NT2/D1 (cell line): ENCODE results near the gene OR2V1.

Experiments
- DNase-seq: peaks from one replicate; pipeline ENCODE4 v3.0.0-alpha.2; 2011; ENCODE audit warnings: low read depth, low spot score
- H3K27me3 ChIP-seq: 2 replicates; pipeline ENCODE4 v1.6.0; 2011; ENCODE audit warnings: mild to moderate bottlenecking; ENCODE audit not compliant: insufficient read length, insufficient read depth
- H3K36me3 ChIP-seq: 2 replicates; pipeline ENCODE4 v1.6.1; 2011; ENCODE audit warnings: mild to moderate bottlenecking, low read length, mixed read lengths; ENCODE audit not compliant: insufficient read depth, insufficient read length
- H3K4me1 ChIP-seq: 2 replicates; pipeline ENCODE4 v1.5.1; 2011; ENCODE audit not compliant: insufficient read depth, insufficient read length
- H3K4me3 ChIP-seq: 2 replicates; pipeline ENCODE4 v1.5.1; 2011; ENCODE audit warnings: low read depth; ENCODE audit not compliant: insufficient read length
- H3K9ac ChIP-seq: 2 replicates; pipeline ENCODE4 v1.6.0; 2011; ENCODE audit warnings: low read depth; ENCODE audit not compliant: insufficient read length
- H3K9me3 ChIP-seq: 2 replicates; pipeline ENCODE4 v1.5.1; 2011; ENCODE audit warnings: mild to moderate bottlenecking, low read length; ENCODE audit not compliant: insufficient read depth
- SUZ12 ChIP-seq: IDR thresholded peaks from 2 replicates; pipeline ENCODE4 v1.6.1; 2011; ENCODE audit not compliant: insufficient read length, insufficient read depth; ENCODE audit errors: extremely low read depth
- YY1 ChIP-seq: IDR thresholded peaks from 2 replicates; pipeline ENCODE4 v1.6.1; 2011; ENCODE audit not compliant: insufficient read length, insufficient read depth
- ZNF274 ChIP-seq: IDR thresholded peaks from 2 replicates; pipeline ENCODE4 v1.6.1; 2011; ENCODE audit warnings: mild to moderate bottlenecking, low read depth, low read length

The OR2V1 gene

DNA sequence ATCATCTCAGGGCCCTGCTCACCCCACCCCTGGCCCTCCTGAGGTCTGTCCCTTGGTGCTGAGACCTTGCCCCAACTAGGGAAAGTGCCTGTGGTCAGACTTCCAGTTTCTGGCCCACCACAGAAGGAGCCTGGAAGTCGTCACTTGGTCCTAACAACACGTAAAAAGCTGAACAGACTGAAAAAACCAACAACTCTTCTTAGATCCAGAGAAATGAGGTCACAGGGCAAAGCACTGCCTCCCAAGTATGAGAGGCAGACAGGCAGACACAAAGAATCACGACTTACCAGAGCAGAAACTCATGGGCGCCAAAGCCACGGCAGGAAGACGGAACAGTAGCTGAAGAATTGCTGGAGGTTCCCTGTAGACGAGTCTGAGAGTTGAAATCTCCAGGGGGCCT is 38.5 kb downstream of the OR2V1 start:
- Histone ChIP-seq H3K4me3 (no peak overlapping the region), H3K9me3 (no peaks in the 10 kb centered on the region), H3K27me3 (no peaks in the 10 kb centered on the region), H3K36me3 (no peaks in the 10 kb centered on the region), H3K4me1 (no peaks in the 10 kb centered on the region), H3K9ac (no peak overlapping the region)
- TF ChIP-seq ZNF274 = no peak
- TF ChIP-seq YY1 = no peak
- no peak for TF ChIP-seq SUZ12
- DNase-seq = no peak

DNA sequence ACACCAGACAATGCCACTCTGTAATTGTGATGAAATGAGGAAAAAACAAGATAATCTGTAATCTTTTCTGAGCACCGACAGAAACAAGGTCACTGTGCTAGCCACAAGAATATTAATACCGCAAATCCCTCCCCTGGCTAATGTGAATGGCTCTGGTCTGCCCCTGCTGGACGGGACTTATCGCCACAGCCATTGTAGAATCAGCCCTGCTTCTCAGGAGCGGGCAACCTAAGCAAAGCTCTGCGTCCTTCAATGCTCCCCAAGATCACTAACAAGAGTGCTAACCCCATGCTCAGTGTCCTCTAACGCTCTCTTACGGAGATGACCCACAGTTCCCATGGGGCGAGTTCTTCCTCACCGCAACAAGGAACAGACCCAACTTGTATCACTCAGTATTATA is 42.7 kb downstream of the OR2V1 start:
- no peaks in the 10 kb centered on the region for H3K36me3 ChIP-seq
- TF ChIP-seq ZNF274 (no peak), YY1 (no peak), SUZ12 (no peak)
- H3K9me3 ChIP-seq = no peaks in the 10 kb centered on the region
- H3K9ac ChIP-seq = no peak overlapping the region
- H3K4me1 ChIP-seq = no peaks in the 10 kb centered on the region
- no peak overlapping the region for H3K4me3 ChIP-seq
- no peak for DNase-seq
- no peaks in the 10 kb centered on the region for H3K27me3 ChIP-seq

DNA sequence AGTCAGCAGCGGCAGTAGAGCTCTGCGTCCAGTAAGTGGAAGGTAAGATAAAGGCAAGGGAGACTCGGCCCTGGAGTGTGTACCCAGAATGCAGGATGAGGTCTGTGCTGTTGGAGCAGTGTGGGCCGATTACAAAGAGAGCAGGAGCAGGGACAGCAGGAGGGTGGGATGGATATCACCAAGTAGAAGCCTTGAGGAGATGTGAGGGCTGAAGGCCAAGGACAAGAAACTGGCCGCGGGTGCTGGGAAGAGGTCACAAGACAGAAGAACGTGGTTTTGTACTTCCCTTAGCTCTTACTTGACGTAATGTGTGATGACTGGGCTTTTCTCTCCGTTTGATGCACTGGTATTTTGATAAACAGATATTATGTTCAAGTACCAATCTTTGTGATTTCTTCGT is 43.7 kb downstream of the OR2V1 start:
- Histone ChIP-seq H3K9me3 (no peaks in the 10 kb centered on the region), H3K9ac (no peak overlapping the region), H3K4me3 (no peak overlapping the region), H3K4me1 (no peaks in the 10 kb centered on the region), H3K36me3 (no peaks in the 10 kb centered on the region), H3K27me3 (no peaks in the 10 kb centered on the region)
- DNase-seq = no peak
- TF ChIP-seq ZNF274 (no peak), YY1 (no peak), SUZ12 (no peak)

DNA sequence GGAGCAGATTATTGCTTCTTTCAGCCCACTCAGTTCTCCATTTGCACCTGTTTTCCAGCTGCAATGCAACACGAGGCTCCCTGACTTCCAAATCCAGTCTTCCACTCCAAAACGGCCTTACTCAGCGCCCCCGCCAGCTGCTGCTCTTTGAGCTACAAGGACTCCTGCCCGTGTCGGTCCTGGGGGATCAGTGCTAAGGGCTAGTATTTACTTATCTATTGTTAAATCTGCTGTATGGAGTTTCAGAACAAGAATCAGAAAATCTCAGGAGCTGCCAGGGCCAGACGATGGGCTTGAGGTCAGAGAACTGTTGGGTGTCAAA is 44.1 kb downstream of the OR2V1 start:
- no peaks in the 10 kb centered on the region for H3K27me3 ChIP-seq
- no peaks in the 10 kb centered on the region for H3K9me3 ChIP-seq
- TF ChIP-seq YY1 (no peak), SUZ12 (no peak)
- H3K4me3 ChIP-seq = no peak overlapping the region
- DNase-seq = no peak
- H3K4me1 ChIP-seq = no peaks in the 10 kb centered on the region
- H3K9ac ChIP-seq = no peak overlapping the region
- H3K36me3 ChIP-seq = no peaks in the 10 kb centered on the region

DNA sequence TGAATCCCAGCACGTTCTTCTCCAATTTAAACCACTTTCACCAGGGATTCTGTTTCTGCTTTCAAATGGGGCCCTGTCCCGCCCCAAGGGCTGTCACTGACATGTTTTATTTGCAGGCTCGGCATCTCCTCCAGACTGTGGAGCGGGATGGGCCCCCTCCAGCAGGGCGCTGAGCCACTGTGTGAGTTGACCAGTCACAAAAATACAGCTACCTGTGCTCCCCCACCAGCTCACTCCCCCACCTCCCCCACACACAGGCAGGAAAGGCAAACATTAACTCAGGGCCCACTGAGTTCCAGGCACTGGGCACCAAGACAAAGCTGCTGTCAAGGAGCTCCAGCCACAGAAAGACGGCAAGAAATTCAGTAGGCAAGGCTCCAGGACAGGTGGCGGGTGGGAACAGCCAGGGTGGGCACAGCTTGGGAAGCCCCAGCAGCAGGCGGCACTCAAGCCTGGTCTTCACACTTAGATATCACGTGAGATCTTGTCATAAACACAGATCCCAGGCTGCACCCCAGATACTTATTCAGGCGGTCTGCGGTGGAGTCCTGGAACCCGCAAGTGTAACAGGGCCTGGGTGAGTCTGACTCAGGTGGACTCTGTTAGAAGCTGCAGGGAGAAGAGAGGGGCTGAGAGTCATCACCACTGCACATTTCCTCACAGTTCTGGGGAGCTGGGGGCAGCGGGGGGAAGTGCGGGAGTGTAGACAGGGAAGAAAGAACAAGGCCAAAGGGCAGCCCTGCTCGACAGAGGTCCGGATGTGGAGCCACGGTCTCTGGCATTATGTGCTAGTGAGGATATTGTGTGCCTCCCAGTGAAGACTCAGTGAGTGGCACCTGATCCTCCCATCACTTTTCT is 44.7 kb downstream of the OR2V1 start:
- Histone ChIP-seq H3K4me1 (no peaks in the 10 kb centered on the region), H3K27me3 (no peaks in the 10 kb centered on the region), H3K9ac (no peak overlapping the region), H3K36me3 (no peaks in the 10 kb centered on the region), H3K9me3 (no peaks in the 10 kb centered on the region), H3K4me3 (no peak overlapping the region)
- TF ChIP-seq YY1 (no peak), SUZ12 (no peak), ZNF274 (no peak)
- no peak for DNase-seq

DNA sequence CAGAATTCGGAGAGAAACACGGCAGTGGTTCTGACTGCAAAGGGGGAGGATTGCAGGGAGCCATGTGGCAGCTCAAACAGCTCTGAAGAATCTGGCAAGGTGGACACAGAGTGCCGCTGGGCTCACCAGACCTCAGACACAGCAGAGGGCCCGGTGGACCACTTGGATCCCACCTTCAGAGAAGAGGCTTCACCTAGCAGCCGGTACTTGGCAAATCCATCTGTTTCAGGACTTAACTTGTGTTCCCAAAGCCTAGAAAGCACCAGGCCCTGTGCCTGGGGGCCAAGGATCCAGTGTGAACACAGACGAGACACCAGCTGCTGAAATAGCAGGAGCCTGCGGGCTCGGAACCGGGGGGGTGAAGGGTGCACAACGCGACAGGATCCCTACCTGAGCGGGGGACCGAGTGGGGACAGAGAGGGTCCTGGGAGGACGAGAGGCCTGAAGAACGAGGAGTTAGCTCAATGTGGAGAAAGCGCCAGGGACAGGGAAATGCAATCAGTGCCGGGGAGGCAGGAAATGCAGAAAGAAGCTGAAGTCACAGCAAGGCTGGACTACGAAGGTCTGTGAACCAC is 46.3 kb downstream of the OR2V1 start:
- Histone ChIP-seq H3K9ac (no peak overlapping the region), H3K4me3 (no peak overlapping the region), H3K9me3 (no peaks in the 10 kb centered on the region), H3K4me1 (no peaks in the 10 kb centered on the region), H3K27me3 (no peaks in the 10 kb centered on the region), H3K36me3 (no peaks in the 10 kb centered on the region)
- no peak for TF ChIP-seq YY1
- no peak for TF ChIP-seq ZNF274
- no peak for TF ChIP-seq SUZ12
- no peak for DNase-seq

DNA sequence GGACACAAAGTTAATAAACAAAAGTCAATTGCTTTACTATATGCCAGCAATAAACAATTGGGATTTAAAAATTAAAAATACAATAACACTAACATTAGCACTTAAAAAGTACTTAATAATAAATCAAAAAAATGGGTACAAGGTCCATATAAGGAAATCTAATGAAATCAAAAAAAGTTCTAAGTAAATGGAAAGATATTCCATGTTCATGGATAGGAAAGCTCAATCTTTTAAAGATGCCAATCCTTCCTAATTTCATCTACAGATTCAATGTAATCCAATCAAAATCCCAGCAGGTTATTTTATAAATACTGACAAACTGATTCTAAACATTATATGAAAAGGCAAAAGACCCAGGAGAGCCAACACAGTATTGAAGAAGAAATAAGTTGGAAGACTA is 49.0 kb downstream of the OR2V1 start:
- Histone ChIP-seq H3K9ac (no peak overlapping the region), H3K4me1 (no peaks in the 10 kb centered on the region), H3K4me3 (no peak overlapping the region), H3K36me3 (no peaks in the 10 kb centered on the region), H3K9me3 (no peaks in the 10 kb centered on the region), H3K27me3 (no peaks in the 10 kb centered on the region)
- TF ChIP-seq ZNF274 (no peak), SUZ12 (no peak), YY1 (no peak)
- no peak for DNase-seq

DNA sequence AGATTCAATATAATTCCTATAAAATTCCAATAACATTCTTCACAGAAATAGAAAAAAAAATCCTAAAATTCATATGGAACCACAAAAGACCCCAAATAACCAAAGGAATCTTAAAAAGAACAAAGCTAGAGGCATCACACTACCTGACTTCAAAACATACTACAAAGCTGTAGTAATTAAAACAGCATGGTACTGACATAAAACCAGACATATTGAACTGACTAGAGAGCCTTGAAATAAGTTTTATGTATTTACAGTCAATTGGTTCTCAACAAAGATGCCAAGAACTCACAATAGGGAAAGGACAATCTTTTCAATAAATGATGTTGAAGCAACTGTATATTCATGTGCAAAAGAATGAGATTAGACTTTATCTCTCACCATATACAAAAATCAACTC is 54.0 kb downstream of the OR2V1 start:
- Histone ChIP-seq H3K27me3 (no peaks in the 10 kb centered on the region), H3K36me3 (no peaks in the 10 kb centered on the region), H3K4me3 (no peak overlapping the region), H3K4me1 (no peaks in the 10 kb centered on the region), H3K9me3 (peaks cover 17% of the 10 kb centered on the region; the same call in 1 of the 2 replicates), H3K9ac (no peak overlapping the region)
- TF ChIP-seq YY1 (no peak), SUZ12 (no peak), ZNF274 (no peak)
- no peak for DNase-seq
